Fibroblast of lung (primary cell): ENCODE data around the gene CALM3.

Source experiments
- EZH2 ChIP-seq: IDR thresholded peaks from 2 replicates; pipeline ENCODE4 v1.5.1; 2012; ENCODE audit warnings: low read length, control low read depth, mild to moderate bottlenecking; ENCODE audit errors: missing control alignments
- TF ChIP-seq, protein P1 (sequence below), 2 donors: IDR thresholded peaks in 1 of 2; conservative IDR thresholded peaks in 1 of 2; 1 replicate in 1 of 2; 2 replicates in 1 of 2; pipeline ENCODE4 v1.5.1; 2011 to 2012; ENCODE audit warnings: low read length in 2 of 2, control low read depth in 1 of 2, inconsistent platforms in 1 of 2, low read depth in 1 of 2, mild to moderate bottlenecking in 1 of 2

DNA sequence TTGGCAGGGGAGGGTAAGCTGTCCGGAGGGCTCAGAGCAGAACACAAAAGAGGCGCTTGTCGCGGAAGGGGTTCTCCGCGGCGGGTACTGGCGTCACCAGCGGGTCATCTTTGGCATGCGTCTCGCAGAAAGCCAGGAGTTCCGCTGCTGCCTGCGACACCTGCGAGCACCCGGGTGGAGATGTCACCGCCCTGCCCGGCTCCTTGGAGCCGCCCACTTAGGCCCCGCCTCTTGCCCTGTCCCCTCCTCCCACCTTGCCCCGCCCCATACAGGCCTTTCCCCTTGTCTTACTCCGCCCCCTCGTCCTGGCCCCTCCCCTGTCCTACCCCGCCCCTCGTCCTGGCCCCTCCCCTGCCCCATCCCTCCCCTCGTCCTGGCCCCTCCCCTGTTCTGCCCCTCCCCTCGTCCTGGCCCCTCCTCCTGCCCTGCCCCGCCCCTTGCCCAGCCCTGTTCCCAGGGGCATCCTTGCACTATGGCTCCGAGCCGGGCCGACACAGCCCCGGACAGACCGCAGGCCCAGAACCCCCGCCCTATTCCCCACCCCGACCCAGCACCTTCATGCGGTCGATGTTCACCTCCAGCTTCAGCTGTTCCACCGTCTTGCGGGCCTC, 33.0 kb downstream of the CALM3 start:
- TF ChIP-seq, protein P1, sequence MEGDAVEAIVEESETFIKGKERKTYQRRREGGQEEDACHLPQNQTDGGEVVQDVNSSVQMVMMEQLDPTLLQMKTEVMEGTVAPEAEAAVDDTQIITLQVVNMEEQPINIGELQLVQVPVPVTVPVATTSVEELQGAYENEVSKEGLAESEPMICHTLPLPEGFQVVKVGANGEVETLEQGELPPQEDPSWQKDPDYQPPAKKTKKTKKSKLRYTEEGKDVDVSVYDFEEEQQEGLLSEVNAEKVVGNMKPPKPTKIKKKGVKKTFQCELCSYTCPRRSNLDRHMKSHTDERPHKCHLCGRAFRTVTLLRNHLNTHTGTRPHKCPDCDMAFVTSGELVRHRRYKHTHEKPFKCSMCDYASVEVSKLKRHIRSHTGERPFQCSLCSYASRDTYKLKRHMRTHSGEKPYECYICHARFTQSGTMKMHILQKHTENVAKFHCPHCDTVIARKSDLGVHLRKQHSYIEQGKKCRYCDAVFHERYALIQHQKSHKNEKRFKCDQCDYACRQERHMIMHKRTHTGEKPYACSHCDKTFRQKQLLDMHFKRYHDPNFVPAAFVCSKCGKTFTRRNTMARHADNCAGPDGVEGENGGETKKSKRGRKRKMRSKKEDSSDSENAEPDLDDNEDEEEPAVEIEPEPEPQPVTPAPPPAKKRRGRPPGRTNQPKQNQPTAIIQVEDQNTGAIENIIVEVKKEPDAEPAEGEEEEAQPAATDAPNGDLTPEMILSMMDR (conservative IDR thresholded peaks at IDR 0.05 in 1 of 2, IDR thresholded peaks at IDR 0.05 in 1 of 2; ENCODE audit: low read depth in 1 of 2, low read length in 2 of 2): no peak
- TF ChIP-seq EZH2: no peak
